Common myeloid progenitor, CD34-positive (primary cell): ENCODE data around the gene SUMO3.
"Not testable (repeated sequence)": the region's sequence is repeated elsewhere in the genome, so short reads cannot be mapped to it uniquely, and the experiment has no call there.

Experiments used
- CTCF ChIA-PET: fragments of 350-600 bp; sonication (Branson Sonifier 250); formaldehyde crosslinking; loops from one replicate; lab custom pipeline; 2021; ENCODE audit warnings: antibody characterized with exemption; lab: Charles Lee
- POLR2A ChIA-PET: fragments of 350-600 bp; sonication (Branson Sonifier 250); formaldehyde crosslinking; loops from one replicate; lab custom pipeline; 2021; ENCODE audit warnings: antibody characterized with exemption; lab: Charles Lee
- DNase-seq, 3 donors: peaks; one replicate each; pipeline versions ENCODE4 v3.0.0 to v3.0.0-alpha.2; 2013
- H3K27ac ChIP-seq, 2 experiments: 1 replicate in 1 of 2; 2 replicates in 1 of 2; pipeline ENCODE4 v1.7.0; 2013; ENCODE audit warnings: inconsistent platforms in 2 of 2, low read length in 2 of 2, mild to moderate bottlenecking in 2 of 2, low read depth in 1 of 2, moderate library complexity in 1 of 2; ENCODE audit not compliant: severe bottlenecking in 2 of 2, insufficient read depth in 1 of 2, poor library complexity in 1 of 2
- H3K27me3 ChIP-seq, 5 experiments: replicated peaks in 2 of 5; 1 replicate in 3 of 5; 2 replicates in 2 of 5; pipeline versions ENCODE4 v1.6.1 to v1.7.0; 2013; ENCODE audit warnings: low read length in 4 of 5, mild to moderate bottlenecking in 2 of 5, moderate library complexity in 2 of 5, inconsistent platforms in 1 of 5; ENCODE audit not compliant: insufficient read depth in 5 of 5, control insufficient read depth in 4 of 5
- H3K36me3 ChIP-seq, 4 experiments: 1 replicate in 2 of 4; 2 replicates in 2 of 4; pipeline versions ENCODE4 v1.6.1 to v1.7.0; 2013; ENCODE audit warnings: low read length in 3 of 4, control low read depth in 1 of 4, mild to moderate bottlenecking in 1 of 4; ENCODE audit not compliant: control insufficient read depth in 4 of 4, insufficient read depth in 4 of 4
- H3K4me1 ChIP-seq, 4 experiments: 1 replicate in 3 of 4; 2 replicates in 1 of 4; pipeline versions ENCODE4 v1.6.1 to v1.7.1; 2013; ENCODE audit warnings: low read length in 3 of 4, mild to moderate bottlenecking in 3 of 4, control low read depth in 1 of 4, inconsistent platforms in 1 of 4, moderate library complexity in 1 of 4; ENCODE audit not compliant: control insufficient read depth in 4 of 4, insufficient read depth in 4 of 4; ENCODE audit errors: control extremely low read depth in 1 of 4
- H3K4me3 ChIP-seq, 7 experiments: 1 replicate in 4 of 7; 2 replicates in 3 of 7; pipeline versions ENCODE4 v1.5.1 to v1.7.0; 2013; ENCODE audit warnings: mild to moderate bottlenecking in 7 of 7, low read length in 6 of 7, moderate library complexity in 6 of 7, inconsistent platforms in 2 of 7, low read depth in 2 of 7, control low read depth in 1 of 7; ENCODE audit not compliant: insufficient read depth in 4 of 7, control insufficient read depth in 1 of 7; ENCODE audit errors: extremely low read depth in 1 of 7
- H3K9me3 ChIP-seq, 5 experiments: 1 replicate in 4 of 5; 2 replicates in 1 of 5; pipeline versions ENCODE4 v1.6.1 to v1.7.1; 2013; ENCODE audit warnings: low read length in 4 of 5, mild to moderate bottlenecking in 2 of 5, inconsistent platforms in 1 of 5, low read depth in 1 of 5, moderate library complexity in 1 of 5; ENCODE audit not compliant: control insufficient read depth in 4 of 5, insufficient read depth in 2 of 5; ENCODE audit errors: control extremely low read depth in 1 of 5
- WGBS: methylation state at CpG from one replicate; pipeline ENCODE4 v1.1.5; 2013; ENCODE audit not compliant: insufficient coverage; 5-methylcytosine and 5-hydroxymethylcytosine counted together

SUMO3 gene

GRCh38 chr21:44832516-44833255, 14.8 kb upstream of the SUMO3 start:
- WGBS: 90% methylated on average over 21 of the region's 23 CpGs
- POLR2A ChIA-PET, H3K36me3 ChIP-seq, DNase-seq, H3K27me3 ChIP-seq, H3K4me3 ChIP-seq, H3K27ac ChIP-seq: not testable (repeated sequence)
- Histone ChIP-seq H3K4me1 (peaks cover 3 to 25% (median 11%) of the 10 kb centered on the region in 4 experiments), H3K9me3 (peaks cover 0 to 18% (median 3%) of the 10 kb centered on the region in 5 experiments)
- CTCF ChIA-PET: interaction anchor here (1.0 kb wide), 1 partner anchor 19 kb away, joined by 4 read pairs; no protein-coding TSS in a partner anchor

DNA sequence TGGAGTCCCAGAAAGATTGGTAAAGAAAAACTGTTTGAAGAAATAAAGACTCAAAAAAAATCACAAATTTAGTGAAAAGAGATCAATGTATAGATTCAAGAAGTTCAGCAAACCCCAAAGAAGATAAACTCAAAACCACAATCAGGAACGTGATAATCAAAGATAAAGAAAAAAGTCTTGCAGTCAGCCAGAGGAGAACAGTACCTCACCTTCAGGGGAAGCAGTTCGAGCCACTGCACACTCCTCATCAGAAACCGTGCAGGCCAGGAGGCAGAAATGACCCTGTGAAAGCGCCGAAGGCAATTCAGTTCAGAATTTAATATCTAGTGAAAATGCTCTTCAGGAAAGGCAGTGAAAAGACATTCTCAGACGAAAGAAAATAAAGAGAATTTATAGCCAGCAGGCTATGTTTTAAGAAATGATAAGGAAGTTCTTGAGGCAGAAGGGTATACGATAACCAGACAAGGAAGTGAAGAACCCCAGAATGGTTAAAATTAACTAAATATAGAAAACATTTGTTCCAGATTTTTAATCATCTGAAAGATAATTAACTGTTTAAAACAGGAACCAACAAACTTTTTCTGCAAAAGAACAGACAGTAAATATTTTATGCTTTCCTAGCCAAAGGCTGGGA, 13.5 kb upstream of the SUMO3 start:
- DNase-seq: peak; percentile 26 to 78 (median 67)
- Histone ChIP-seq H3K27ac (peak overlapping the region in 1 of 2 experiments; percentile 49), H3K4me1 (peaks cover 3 to 25% (median 10%) of the 10 kb centered on the region in 4 experiments), H3K9me3 (peaks cover 0 to 26% (median 9%) of the 10 kb centered on the region in 5 experiments), H3K36me3 (no peaks in the 10 kb centered on the region), H3K27me3 (no peaks in the 10 kb centered on the region), H3K4me3 (peak overlapping the region in 1 of 7 experiments; percentile 4)
- WGBS: 0% methylated on average over 5 of the region's 7 CpGs
- ChIA-PET POLR2A (no interaction called here), CTCF (no interaction called here)

GRCh38 chr21:44829507-44830092, 11.7 kb upstream of the SUMO3 start:
- no peaks in the 10 kb centered on the region for H3K36me3 ChIP-seq
- no peak overlapping the region for H3K27ac ChIP-seq
- no CpG with 5 or more reads among the region's 2 CpGs for WGBS
- H3K27me3 ChIP-seq: no peaks in the 10 kb centered on the region
- H3K9me3 ChIP-seq: peaks cover 0 to 28% (median 9%) of the 10 kb centered on the region in 5 experiments
- no peak for DNase-seq
- ChIA-PET POLR2A (no interaction called here), CTCF (no interaction called here)
- peaks cover 3 to 25% (median 10%) of the 10 kb centered on the region in 4 experiments for H3K4me1 ChIP-seq
- no peak overlapping the region for H3K4me3 ChIP-seq

- POLR2A ChIA-PET: no interaction called here
- no peaks in the 10 kb centered on the region for H3K27me3 ChIP-seq
- no peaks in the 10 kb centered on the region for H3K36me3 ChIP-seq
- H3K4me3 ChIP-seq: no peak overlapping the region
- peak in 2 of 3 donors; percentile 28 to 42 for DNase-seq
- 97% methylated on average over 3 of the region's 4 CpGs for WGBS
- no peak overlapping the region for H3K27ac ChIP-seq
- CTCF ChIA-PET: interaction anchor here (0.6 kb wide), 1 partner anchor 15 kb away, joined by 3 read pairs; no protein-coding TSS in a partner anchor
- H3K9me3 ChIP-seq: peaks cover 0 to 31% (median 11%) of the 10 kb centered on the region in 5 experiments
- peaks cover 3 to 25% (median 10%) of the 10 kb centered on the region in 4 experiments for H3K4me1 ChIP-seq
Measured at GRCh38 chr21:44828362-44829056, 10.6 kb upstream of the SUMO3 start.

DNA sequence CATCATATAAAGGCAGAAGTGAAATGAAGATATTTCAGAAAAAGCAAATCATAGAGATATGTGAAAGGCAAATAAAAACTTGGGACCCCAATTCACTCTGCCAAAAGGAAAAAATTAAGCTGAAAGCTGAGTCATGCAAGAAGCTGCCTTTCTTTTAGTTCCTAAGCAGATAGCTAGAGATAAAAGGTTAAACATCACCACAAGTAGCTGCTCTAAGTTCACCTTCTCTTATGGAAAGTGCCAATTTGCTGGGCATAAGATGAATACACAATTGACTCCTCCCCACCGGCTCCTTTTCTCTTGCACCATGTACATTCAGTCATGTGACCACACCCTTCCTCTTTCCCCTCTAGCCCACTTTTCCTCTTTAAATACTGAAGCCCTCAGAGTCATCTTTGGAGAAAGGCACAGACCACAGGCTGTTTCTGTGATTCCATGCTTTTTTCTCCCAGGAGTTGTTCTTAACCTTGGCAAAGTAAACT, 5.4 kb upstream of the SUMO3 start:
- ChIA-PET POLR2A (interaction anchor here (0.8 kb wide), 1 partner anchor 14 kb away, joined by 4 read pairs; no protein-coding TSS in a partner anchor), CTCF (interaction anchor here (0.7 to 1.6 kb wide), 5 partner anchors 11 to 111 kb away, joined by 3 to 4 read pairs (median 3); no protein-coding TSS in a partner anchor)
- Histone ChIP-seq H3K4me3 (no peak overlapping the region), H3K4me1 (peaks cover 0 to 8% (median 5%) of the 10 kb centered on the region in 4 experiments), H3K9me3 (peaks cover 3 to 46% (median 32%) of the 10 kb centered on the region in 5 experiments), H3K27ac (no peak overlapping the region), H3K36me3 (no peaks in the 10 kb centered on the region), H3K27me3 (no peaks in the 10 kb centered on the region)
- WGBS: 93% methylated on average over 1 of the region's 1 CpG
- no peak for DNase-seq

DNA sequence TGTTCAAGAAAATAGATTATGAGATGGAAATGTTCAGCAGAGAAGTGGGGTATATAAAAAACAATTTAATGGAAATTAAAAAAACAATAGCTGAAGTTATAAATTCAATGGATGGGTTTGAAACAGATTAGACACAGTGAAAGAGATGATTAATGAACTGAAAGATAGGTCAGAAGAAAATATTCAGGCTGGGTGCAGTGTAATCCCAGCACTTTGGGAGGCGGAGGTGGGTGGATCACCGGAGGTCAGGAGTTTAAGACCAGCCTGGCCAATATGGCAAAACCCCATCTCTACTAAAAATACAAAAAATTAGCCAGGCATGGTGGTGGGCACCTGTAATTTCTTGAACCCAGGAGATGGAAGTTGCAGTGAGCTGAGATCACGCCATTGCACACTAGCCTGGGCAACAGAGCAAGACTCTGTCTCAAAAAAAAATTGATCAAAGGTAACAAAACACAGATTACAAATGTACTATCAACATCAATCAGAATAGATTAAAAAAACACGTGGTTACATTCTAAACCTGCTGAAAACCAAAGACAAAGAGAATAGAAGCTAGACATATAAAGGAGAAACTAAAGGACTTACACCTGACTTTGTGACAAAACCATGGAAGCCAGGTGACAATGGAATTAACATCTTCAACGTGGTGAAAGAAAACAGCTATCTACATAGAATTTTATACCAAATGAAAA, 4.8 kb upstream of the SUMO3 start:
- Histone ChIP-seq H3K4me1 (peaks cover 0 to 8% (median 5%) of the 10 kb centered on the region in 4 experiments), H3K4me3 (no peak overlapping the region), H3K36me3 (no peaks in the 10 kb centered on the region), H3K27ac (no peak overlapping the region), H3K9me3 (peaks cover 3 to 41% (median 28%) of the 10 kb centered on the region in 5 experiments), H3K27me3 (no peaks in the 10 kb centered on the region)
- DNase-seq: peak in 2 of 3 donors; percentile 59 to 64
- WGBS: no CpG with 5 or more reads among the region's 5 CpGs
- CTCF ChIA-PET: interaction anchor here (0.7 to 1.6 kb wide), 7 partner anchors 10 to 112 kb away, joined by 3 to 4 read pairs (median 3); no protein-coding TSS in a partner anchor
- POLR2A ChIA-PET: interaction anchor here (0.8 to 1.2 kb wide), 2 partner anchors 14 to 53 kb away, joined by 4 read pairs; no protein-coding TSS in a partner anchor
